IMR-90 (cell line): ENCODE results near the gene CAMTA1. TPM values are rescaled to one million over a fixed set of nuclear protein-coding genes. Genes with fewer than 3 reads are reported as not detected.

Experiments
- ATAC-seq: fragments of 200-7000 bp; cut with Tn5 transposase; 2 replicates; pipeline ENCODE4 v1.9.1; 2020; ENCODE audit warnings: low read depth, mild to moderate bottlenecking, moderate library complexity
- BruUV-seq: library from RNA; stranded (reverse); fragments of 400-500 nt; replicated peaks from 2 replicates; lab custom pipeline; 2021; lab: Mats Ljungman, UMichigan
- CTCF ChIA-PET: fragments of 300-600 bp; formaldehyde crosslinking; extraction: SDS; loops from one replicate; lab custom pipeline; 2021; ENCODE audit warnings: antibody characterized with exemption; lab: Yijun Ruan, JAX
- POLR2A ChIA-PET: fragments of 300-600 bp; sonication (Branson Sonifier 250); formaldehyde crosslinking; loops from one replicate; lab custom pipeline; 2022; ENCODE audit warnings: antibody characterized with exemption; ENCODE audit not compliant: unreplicated experiment; lab: Charles Lee
- DNase-seq: peaks from one replicate; pipeline ENCODE4 v3.0.0; 2013
- H2AFZ ChIP-seq: replicated peaks from 2 replicates; pipeline ENCODE3; 2013; ENCODE audit warnings: low read length, mild to moderate bottlenecking; ENCODE audit not compliant: poor library complexity
- H2AK5ac ChIP-seq: 2 replicates; pipeline ENCODE4 v1.6.1; 2013; ENCODE audit warnings: low read depth, low read length, inconsistent platforms
- H2AK9ac ChIP-seq: replicated peaks from 2 replicates; pipeline ENCODE3; 2013; ENCODE audit warnings: mild to moderate bottlenecking, low read depth, low read length, moderate library complexity; ENCODE audit not compliant: poor library complexity
- H2BK120ac ChIP-seq: 2 replicates; pipeline ENCODE4 v1.6.1; 2013; ENCODE audit warnings: low read depth, low read length, inconsistent platforms
- H2BK15ac ChIP-seq: 3 replicates; pipeline ENCODE4 v1.6.1; 2013; ENCODE audit warnings: low read depth, low read length, inconsistent platforms
- H2BK20ac ChIP-seq: 2 replicates; pipeline ENCODE4 v1.6.1; 2013; ENCODE audit warnings: low read depth, mild to moderate bottlenecking, inconsistent platforms, low read length, moderate library complexity
- H2BK5ac ChIP-seq: 2 replicates; pipeline ENCODE4 v1.6.1; 2013; ENCODE audit warnings: mild to moderate bottlenecking, low read depth, low read length, inconsistent platforms; ENCODE audit not compliant: poor library complexity, severe bottlenecking
- H3K14ac ChIP-seq: replicated peaks from 2 replicates; pipeline ENCODE4 v1.6.1; 2013; ENCODE audit warnings: low read depth, low read length, inconsistent platforms
- H3K18ac ChIP-seq: 2 replicates; pipeline ENCODE4 v1.6.1; 2013; ENCODE audit warnings: low read depth, low read length, control low read depth
- H3K23ac ChIP-seq: 2 replicates; pipeline ENCODE4 v1.6.1; 2013; ENCODE audit warnings: low read depth, low read length, inconsistent platforms
- H3K27ac ChIP-seq: 2 replicates; pipeline ENCODE4 v1.5.1; 2013; ENCODE audit warnings: mild to moderate bottlenecking, control low read depth, low read length; ENCODE audit not compliant: insufficient read depth
- H3K27me3 ChIP-seq: 2 replicates; pipeline ENCODE4 v1.6.1; 2013; ENCODE audit warnings: low read length; ENCODE audit not compliant: control insufficient read depth, insufficient read depth
- H3K36me3 ChIP-seq: 2 replicates; pipeline ENCODE4 v1.6.1; 2013; ENCODE audit warnings: low read length, mixed read lengths; ENCODE audit not compliant: control insufficient read depth, insufficient read depth
- H3K4ac ChIP-seq: 2 replicates; pipeline ENCODE4 v1.6.1; 2013; ENCODE audit warnings: low read depth, low read length, inconsistent platforms
- H3K4me1 ChIP-seq: 2 replicates; pipeline ENCODE4 v1.6.1; 2013; ENCODE audit warnings: low read length, mixed read lengths; ENCODE audit not compliant: control insufficient read depth, insufficient read depth
- H3K4me2 ChIP-seq: 2 replicates; pipeline ENCODE4 v1.6.1; 2013; ENCODE audit warnings: low read depth, mild to moderate bottlenecking, control low read depth, low read length, moderate library complexity
- H3K4me3 ChIP-seq: 2 replicates; pipeline ENCODE4 v1.5.1; 2013; ENCODE audit warnings: low read depth, mild to moderate bottlenecking, control low read depth, low read length, moderate library complexity; ENCODE audit not compliant: insufficient read depth
- H3K56ac ChIP-seq: 2 replicates; pipeline ENCODE4 v1.6.1; 2013; ENCODE audit warnings: low read length, inconsistent platforms; ENCODE audit not compliant: insufficient read depth; ENCODE audit errors: extremely low read depth
- H3K79me1 ChIP-seq, 2 experiments: 2 replicates each; pipeline ENCODE4 v1.6.1; 2013; ENCODE audit warnings: low read length in 2 of 2, inconsistent platforms in 1 of 2, low read depth in 1 of 2
- H3K9ac ChIP-seq: 2 replicates; pipeline ENCODE4 v1.6.1; 2013; ENCODE audit warnings: low read depth, low read length, control low read depth
- H3K9me1 ChIP-seq: 2 replicates; pipeline ENCODE4 v1.6.1; 2013; ENCODE audit warnings: low read length, inconsistent platforms; ENCODE audit not compliant: insufficient read depth
- H3K9me3 ChIP-seq: 2 replicates; pipeline ENCODE4 v1.6.1; 2013; ENCODE audit warnings: low read length; ENCODE audit not compliant: control insufficient read depth, insufficient read depth
- H4K20me1 ChIP-seq: 2 replicates; pipeline ENCODE4 v1.6.1; 2013; ENCODE audit warnings: low read length, inconsistent platforms; ENCODE audit not compliant: insufficient read depth
- H4K5ac ChIP-seq: 2 replicates; pipeline ENCODE4 v1.6.1; 2013; ENCODE audit warnings: mild to moderate bottlenecking, low read depth, low read length, control low read depth
- H4K8ac ChIP-seq, 2 experiments: 2 replicates each; pipeline ENCODE4 v1.6.1; 2013; ENCODE audit warnings: low read depth in 2 of 2, low read length in 2 of 2, control low read depth in 1 of 2, inconsistent platforms in 1 of 2
- H4K91ac ChIP-seq: 2 replicates; pipeline ENCODE4 v1.6.1; 2013; ENCODE audit warnings: low read depth, low read length, inconsistent platforms; ENCODE audit not compliant: insufficient read depth
- BHLHE40 ChIP-seq: fragments of 150-350 bp; IDR thresholded peaks from 2 replicates; pipeline ENCODE4 v1.6.1; 2016; ENCODE audit warnings: mild to moderate bottlenecking, low read depth, low read length
- CEBPB ChIP-seq: IDR thresholded peaks from 2 replicates; pipeline ENCODE4 v1.6.1; 2012; ENCODE audit warnings: low read depth, low read length, improper control_type of control experiment
- CHD1 ChIP-seq: IDR thresholded peaks from 2 replicates; pipeline ENCODE4 v1.6.1; 2012; ENCODE audit warnings: low read depth, low read length, improper control_type of control experiment
- FOS ChIP-seq: fragments of 150-350 bp; IDR thresholded peaks from 2 replicates; pipeline ENCODE4 v1.6.1; 2016; ENCODE audit warnings: low read depth, low read length
- MAFK ChIP-seq: IDR thresholded peaks from 2 replicates; pipeline ENCODE4 v1.6.1; 2012; ENCODE audit warnings: low read depth, low read length, improper control_type of control experiment
- MAZ ChIP-seq: IDR thresholded peaks from 2 replicates; pipeline ENCODE4 v1.6.1; 2012; ENCODE audit warnings: low read depth, mild to moderate bottlenecking, low read length, improper control_type of control experiment, moderate library complexity, borderline replicate concordance
- MXI1 ChIP-seq: IDR thresholded peaks from 2 replicates; pipeline ENCODE4 v1.6.1; 2012; ENCODE audit warnings: low read depth, mild to moderate bottlenecking, low read length, moderate library complexity, borderline replicate concordance
- NFE2L2 ChIP-seq: fragments of 150-350 bp; IDR thresholded peaks from 2 replicates; pipeline ENCODE4 v1.6.1; 2016; ENCODE audit warnings: low read depth, mild to moderate bottlenecking, low read length
- POLR2A ChIP-seq: IDR thresholded peaks from 2 replicates; pipeline ENCODE4 v1.6.1; 2012; ENCODE audit warnings: mild to moderate bottlenecking, low read depth, low read length
- RAD21 ChIP-seq: IDR thresholded peaks from 2 replicates; pipeline ENCODE4 v1.6.1; 2012; ENCODE audit warnings: low read length, improper control_type of control experiment
- RCOR1 ChIP-seq: IDR thresholded peaks from 2 replicates; pipeline ENCODE4 v1.6.1; 2012; ENCODE audit warnings: mild to moderate bottlenecking, low read length, improper control_type of control experiment; ENCODE audit not compliant: insufficient replicate concordance
- RFX5 ChIP-seq: IDR thresholded peaks from 2 replicates; pipeline ENCODE4 v1.8.0; 2012; ENCODE audit warnings: low read depth, mild to moderate bottlenecking, low read length, moderate library complexity
- SMC3 ChIP-seq: fragments of 150-350 bp; IDR thresholded peaks from 2 replicates; pipeline ENCODE4 v1.6.1; 2016; ENCODE audit warnings: low read depth, mild to moderate bottlenecking, antibody characterized with exemption, low read length, moderate library complexity
- WGBS, 2 experiments: methylation state at CpG; one replicate each; pipeline versions ENCODE4 v1.1.5 to v1.1.7; 2013; ENCODE audit warnings: missing lambda C conversion rate in 2 of 2; ENCODE audit not compliant: insufficient read length in 1 of 2; ENCODE audit errors: extremely low coverage in 2 of 2; 5-methylcytosine and 5-hydroxymethylcytosine counted together
- dilution Hi-C: fragments of 300-500 bp; cut with HindIII; formaldehyde crosslinking; loops from one replicate; pipeline ENCODE4 v1.14.3; 2018; ENCODE audit warnings: low sequenced_read_pairs; ENCODE audit not compliant: unreplicated experiment
- in situ Hi-C: fragments of 300-500 bp; cut with MboI; formaldehyde crosslinking; loops from 3 replicates; pipeline ENCODE4 v1.14.3; 2019; ENCODE audit warnings: low sequenced_read_pairs, inconsistent platforms, mixed read lengths
- intact Hi-C: fragments of 100-400 bp; cut with micrococcal nuclease; formaldehyde crosslinking; loops from 2 replicates; pipeline ENCODE4 v1.10.0; 2022
- polyA plus RNA-seq, 3 experiments: library from polyadenylated mRNA; depleted of rRNA; stranded (reverse); fragments of >200 nt; gene quantifications; 2 replicates each; pipeline ENCODE4 v1.2.3, GENCODE V29; 2012; ENCODE audit warnings: low replicate concordance in 1 of 3
- total RNA-seq: library from RNA; depleted of rRNA; stranded (reverse); fragments of >200 nt; gene quantifications from 2 replicates; pipeline ENCODE4 v1.2.3, GENCODE V29; 2012
- TF ChIP-seq, protein P1 (sequence below): fragments of 150-350 bp; IDR thresholded peaks from 2 replicates; pipeline ENCODE4 v1.6.1; 2017; ENCODE audit warnings: mild to moderate bottlenecking, antibody characterized with exemption, low read length, low read depth
- TF ChIP-seq, protein P2 (sequence below): fragments of 150-350 bp; IDR thresholded peaks from 2 replicates; pipeline ENCODE4 v1.6.1; 2016; ENCODE audit warnings: low read depth, mild to moderate bottlenecking, low read length, moderate library complexity, borderline replicate concordance
- TF ChIP-seq, protein P3 (sequence below): conservative IDR thresholded peaks from 2 replicates; pipeline ENCODE4 v1.5.1; 2012; ENCODE audit warnings: mild to moderate bottlenecking, low read depth, low read length, improper control_type of control experiment

Gene CAMTA1
- total and polyA plus RNA-seq, 2 of the 4 experiments (the other 2 are of a cell fraction) = 35.5 to 74.3 TPM

DNA sequence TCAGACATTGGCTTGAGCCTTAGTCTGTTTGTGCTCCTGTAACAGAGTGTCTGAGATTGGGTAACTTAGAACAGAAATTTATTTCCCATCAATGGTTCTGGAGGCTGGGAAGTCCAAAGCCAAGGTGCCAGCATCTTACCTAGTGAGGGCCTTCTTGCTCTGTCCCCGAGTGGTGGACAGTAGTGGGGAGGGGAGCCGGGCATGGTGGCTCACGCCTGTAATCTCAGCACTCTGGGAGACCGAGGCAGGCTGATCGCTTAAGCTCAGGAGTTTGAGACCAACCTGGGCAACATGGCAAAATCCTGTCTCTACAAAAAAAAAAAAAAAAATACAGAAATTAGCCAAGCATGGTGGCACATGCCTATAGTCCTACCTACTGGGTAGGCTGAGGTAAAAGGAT, 649.3 kb downstream of the CAMTA1 start:
- Histone ChIP-seq H2BK20ac (no peak overlapping the region), H4K5ac (no peak overlapping the region), H4K20me1 (no peaks in the 10 kb centered on the region), H3K4me3 (no peak overlapping the region), H3K9me3 (peaks cover 4% of the 10 kb centered on the region; the same call in 1 of the 2 replicates), H3K4me2 (no peak overlapping the region), H2BK120ac (no peak overlapping the region), H3K4ac (no peak overlapping the region), H3K27ac (no peak overlapping the region), H3K9ac (no peak overlapping the region), H2AFZ (no peak overlapping the region), H3K79me1 (no peaks in the 10 kb centered on the region), H3K27me3 (no peaks in the 10 kb centered on the region), H3K56ac (no peak overlapping the region), H2BK5ac (no peak overlapping the region), H4K91ac (no peak overlapping the region), H4K8ac (no peak overlapping the region), H2BK15ac (no peak overlapping the region), H3K36me3 (no peaks in the 10 kb centered on the region), H3K9me1 (no peaks in the 10 kb centered on the region), H3K14ac (no peak overlapping the region), H3K18ac (no peak overlapping the region), H3K4me1 (no peaks in the 10 kb centered on the region), H3K23ac (no peak overlapping the region), H2AK9ac (no peak overlapping the region), H2AK5ac (no peak overlapping the region)
- no peak for DNase-seq
- no TSS peak for BruUV-seq
- ChIA-PET POLR2A (no interaction called here), CTCF (interaction anchor here (0.6 kb wide), 1 partner anchor 639 kb away, joined by 3 read pairs; no protein-coding TSS in a partner anchor)
- WGBS, 2 experiments = 100% methylated on average over 1 of the region's 5 CpGs; no CpG with 5 or more reads in 1 of the 2 experiments
- dilution Hi-C loops = no loop called here
- TF ChIP-seq, protein P1, sequence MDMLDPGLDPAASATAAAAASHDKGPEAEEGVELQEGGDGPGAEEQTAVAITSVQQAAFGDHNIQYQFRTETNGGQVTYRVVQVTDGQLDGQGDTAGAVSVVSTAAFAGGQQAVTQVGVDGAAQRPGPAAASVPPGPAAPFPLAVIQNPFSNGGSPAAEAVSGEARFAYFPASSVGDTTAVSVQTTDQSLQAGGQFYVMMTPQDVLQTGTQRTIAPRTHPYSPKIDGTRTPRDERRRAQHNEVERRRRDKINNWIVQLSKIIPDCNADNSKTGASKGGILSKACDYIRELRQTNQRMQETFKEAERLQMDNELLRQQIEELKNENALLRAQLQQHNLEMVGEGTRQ = no peak
- TF ChIP-seq FOS (no peak), NFE2L2 (no peak), POLR2A (no peak), RCOR1 (no peak), BHLHE40 (no peak), MAZ (no peak), MXI1 (no peak), SMC3 (no peak), RFX5 (no peak), CHD1 (no peak), MAFK (no peak), RAD21 (no peak), CEBPB (no peak)
- TF ChIP-seq, protein P2, sequence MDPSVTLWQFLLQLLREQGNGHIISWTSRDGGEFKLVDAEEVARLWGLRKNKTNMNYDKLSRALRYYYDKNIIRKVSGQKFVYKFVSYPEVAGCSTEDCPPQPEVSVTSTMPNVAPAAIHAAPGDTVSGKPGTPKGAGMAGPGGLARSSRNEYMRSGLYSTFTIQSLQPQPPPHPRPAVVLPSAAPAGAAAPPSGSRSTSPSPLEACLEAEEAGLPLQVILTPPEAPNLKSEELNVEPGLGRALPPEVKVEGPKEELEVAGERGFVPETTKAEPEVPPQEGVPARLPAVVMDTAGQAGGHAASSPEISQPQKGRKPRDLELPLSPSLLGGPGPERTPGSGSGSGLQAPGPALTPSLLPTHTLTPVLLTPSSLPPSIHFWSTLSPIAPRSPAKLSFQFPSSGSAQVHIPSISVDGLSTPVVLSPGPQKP = no peak
- TF ChIP-seq, protein P3, sequence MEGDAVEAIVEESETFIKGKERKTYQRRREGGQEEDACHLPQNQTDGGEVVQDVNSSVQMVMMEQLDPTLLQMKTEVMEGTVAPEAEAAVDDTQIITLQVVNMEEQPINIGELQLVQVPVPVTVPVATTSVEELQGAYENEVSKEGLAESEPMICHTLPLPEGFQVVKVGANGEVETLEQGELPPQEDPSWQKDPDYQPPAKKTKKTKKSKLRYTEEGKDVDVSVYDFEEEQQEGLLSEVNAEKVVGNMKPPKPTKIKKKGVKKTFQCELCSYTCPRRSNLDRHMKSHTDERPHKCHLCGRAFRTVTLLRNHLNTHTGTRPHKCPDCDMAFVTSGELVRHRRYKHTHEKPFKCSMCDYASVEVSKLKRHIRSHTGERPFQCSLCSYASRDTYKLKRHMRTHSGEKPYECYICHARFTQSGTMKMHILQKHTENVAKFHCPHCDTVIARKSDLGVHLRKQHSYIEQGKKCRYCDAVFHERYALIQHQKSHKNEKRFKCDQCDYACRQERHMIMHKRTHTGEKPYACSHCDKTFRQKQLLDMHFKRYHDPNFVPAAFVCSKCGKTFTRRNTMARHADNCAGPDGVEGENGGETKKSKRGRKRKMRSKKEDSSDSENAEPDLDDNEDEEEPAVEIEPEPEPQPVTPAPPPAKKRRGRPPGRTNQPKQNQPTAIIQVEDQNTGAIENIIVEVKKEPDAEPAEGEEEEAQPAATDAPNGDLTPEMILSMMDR = no peak
- in situ Hi-C loops = no loop called here
- intact Hi-C loops = no loop called here
- ATAC-seq = no peak
